GM21576 (cell line): Measurements from ENCODE around the gene ERMARD.

ENCODE experiments used
- ATAC-seq: cut with Tn5 transposase; IDR thresholded peaks from one replicate; pipeline ENCODE4 v1.9.1; 2021; ENCODE audit warnings: mild to moderate bottlenecking, moderate library complexity; ENCODE audit not compliant: unreplicated experiment

The ERMARD gene

DNA sequence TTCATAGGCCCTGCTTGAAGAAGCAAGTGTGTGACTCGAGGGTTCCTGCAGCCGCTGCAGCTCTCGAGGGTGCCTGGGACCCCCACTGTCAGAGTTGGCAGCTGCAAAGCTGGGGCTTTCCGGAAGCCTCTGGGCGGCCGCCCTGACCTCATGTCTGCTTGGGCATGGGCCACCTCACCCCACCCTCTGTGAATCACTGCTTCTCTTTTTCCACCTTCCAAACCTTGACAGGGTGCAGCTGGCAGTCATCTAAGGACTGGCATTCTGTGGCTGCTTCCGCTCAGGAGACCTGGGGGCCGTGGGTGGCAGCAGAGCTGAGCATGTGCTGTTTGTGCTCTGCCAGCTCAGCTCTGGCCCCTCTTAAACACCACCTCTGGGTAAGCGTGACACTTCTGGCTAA lies 32.0 kb downstream of the ERMARD start:
- ATAC-seq: no peak

DNA sequence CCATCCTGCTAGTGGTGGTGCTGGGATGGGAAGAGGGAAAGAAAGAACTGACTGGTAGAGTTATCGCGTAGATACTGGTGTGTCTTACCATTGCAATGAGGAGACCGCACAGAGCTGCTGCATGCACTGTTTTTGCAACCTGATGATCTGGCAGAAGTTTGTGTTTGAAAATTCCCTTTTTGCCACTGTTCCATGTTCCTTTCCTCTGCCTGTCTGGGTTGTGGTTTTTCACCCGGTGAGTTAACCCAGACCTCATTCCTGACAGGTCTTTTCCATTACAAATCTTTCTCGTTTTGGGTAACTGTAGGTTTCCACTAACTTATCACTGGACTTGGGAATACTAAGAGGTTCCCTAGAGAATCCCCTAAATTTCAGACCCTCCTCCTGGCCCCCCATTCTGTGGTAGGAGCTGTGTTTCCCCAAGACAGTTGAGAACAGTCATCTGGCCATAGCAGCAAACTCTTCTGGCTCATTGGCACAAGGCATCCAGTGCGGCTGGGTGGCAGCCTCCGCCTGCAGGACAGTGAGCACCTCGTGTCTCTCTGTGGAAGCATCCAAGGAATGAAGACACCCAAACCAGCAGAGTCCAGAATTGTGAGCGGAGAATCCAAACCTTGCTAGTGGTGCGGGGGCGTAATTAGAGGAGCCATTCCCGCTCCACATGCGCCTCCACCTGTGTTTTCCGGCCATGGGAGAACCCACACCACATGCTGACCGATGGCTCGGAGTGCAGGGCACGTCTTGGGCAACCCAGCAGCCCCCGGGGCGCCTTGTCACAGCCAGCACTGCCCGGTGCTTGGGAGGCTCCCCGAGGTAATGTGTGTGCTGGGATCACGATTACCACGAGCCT lies 32.8 kb downstream of the ERMARD start:
- ATAC-seq: no peak

GRCh38 chr6:169784821-169785340 lies 33.5 kb downstream of the ERMARD start:
- ATAC-seq: no peak

DNA sequence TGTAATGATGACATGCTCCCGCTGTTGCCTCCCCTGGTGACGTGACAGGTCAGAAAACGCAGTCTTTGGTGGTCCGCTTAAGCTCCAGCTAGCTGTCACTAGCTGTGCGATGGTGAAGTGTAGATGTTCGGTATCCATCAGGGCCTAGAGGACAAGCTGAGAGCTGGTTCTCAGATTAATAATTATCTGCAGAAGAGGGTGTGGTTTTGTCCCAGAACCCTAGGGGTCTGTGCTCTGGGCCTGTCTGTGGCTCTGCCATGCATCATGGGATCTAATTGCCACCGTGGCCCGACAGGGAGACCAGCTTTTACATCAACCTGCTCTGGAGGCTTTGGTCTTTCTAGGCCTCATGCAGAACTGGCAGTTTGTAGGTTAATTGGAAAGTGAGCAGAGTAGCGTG lies 34.1 kb downstream of the ERMARD start:
- no peak for ATAC-seq

DNA sequence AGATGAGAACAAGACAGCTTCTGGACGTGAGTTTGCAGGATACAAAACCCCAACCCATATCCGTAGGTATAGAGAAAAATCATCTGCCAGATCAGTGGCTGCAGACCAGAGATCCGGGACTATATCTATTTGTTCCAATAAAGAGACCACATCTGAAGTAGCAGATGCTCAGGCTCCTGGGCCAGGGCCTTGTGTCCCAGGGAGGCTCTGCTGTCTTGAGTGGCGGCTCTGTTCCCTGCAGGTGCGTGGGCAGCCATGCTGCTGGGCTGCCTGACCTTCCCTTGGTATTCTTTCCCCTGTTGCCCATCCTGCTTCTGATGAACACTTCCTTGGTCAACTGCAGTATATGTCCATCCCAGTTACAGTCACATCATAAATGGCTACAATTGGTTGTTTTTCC lies 34.9 kb downstream of the ERMARD start:
- ATAC-seq: no peak

DNA sequence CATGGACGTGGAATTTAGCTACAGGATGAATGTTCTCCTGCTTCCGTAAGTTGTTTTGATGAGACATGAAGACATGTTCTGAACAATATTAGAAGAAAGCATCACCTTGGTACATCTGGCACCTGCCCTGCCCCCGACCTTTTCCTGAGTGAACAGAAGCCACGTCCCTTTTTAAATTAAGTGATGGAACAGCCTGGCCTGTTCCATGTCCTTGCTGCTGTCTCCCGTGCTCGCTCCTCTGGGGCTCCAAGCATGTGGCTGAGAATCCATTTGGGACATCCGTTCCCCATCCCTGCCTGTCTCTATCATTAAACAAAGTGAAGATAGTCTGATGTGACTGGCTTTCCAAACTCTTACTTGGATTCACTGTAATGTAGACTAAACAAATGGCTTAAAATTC lies 36.4 kb downstream of the ERMARD start:
- no peak for ATAC-seq

DNA sequence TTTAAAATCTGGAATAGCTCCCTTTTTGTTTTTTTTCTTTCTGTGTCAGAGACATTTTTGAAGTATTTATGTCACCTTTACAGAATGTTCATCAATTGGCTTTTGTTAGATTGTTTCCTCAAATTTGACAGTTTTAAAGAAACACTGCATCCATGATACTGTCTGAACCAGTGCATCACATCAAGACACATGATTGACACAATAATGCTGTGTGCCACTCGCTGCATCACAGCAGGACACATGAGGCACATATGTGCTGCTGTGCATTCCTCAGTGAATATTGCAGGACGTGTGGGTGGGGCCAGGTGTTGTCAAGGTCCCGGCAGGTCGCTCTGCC lies 37.4 kb downstream of the ERMARD start:
- no peak for ATAC-seq

DNA sequence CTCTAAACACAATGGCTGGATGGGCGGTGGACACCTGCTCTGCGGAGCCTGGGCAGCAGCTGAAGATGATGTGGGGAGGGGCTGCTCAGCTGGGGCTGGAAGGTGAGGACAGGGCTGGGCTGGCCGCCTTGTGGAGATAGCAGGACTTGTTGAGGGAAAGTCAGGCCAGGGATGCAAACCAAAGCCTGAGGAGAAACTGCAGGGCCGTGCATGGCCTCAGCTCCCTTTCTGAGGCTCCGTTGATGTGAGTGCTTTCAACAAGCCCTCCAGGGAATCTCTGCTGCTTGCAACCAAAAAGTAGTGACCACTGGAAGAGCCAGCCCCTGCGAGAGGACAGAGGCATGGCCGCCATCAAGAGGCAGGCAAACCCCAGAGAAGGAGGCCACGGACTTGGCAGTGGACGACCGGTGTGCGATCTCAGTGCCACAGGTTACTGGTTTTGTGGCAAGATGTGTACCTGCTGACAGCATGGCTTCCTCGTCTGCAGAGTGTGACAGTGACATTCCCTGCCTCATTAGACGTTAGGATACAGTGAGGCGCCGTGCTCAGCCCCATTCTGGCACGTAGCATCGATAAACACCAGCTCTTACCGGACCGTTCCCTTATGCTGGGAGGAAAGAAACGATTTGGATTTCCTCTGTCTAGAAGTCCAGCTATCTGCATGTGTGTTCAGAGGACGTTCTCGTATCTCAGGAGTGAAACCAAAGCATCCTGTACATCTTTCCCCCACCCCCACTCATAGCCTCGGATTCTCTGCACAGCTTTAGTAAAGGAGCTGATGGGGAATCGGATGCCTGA lies 37.9 kb downstream of the ERMARD start:
- ATAC-seq: no peak

GRCh38 chr6:169789944-169790927 lies 38.8 kb downstream of the ERMARD start:
- peak; percentile 94 for ATAC-seq

DNA sequence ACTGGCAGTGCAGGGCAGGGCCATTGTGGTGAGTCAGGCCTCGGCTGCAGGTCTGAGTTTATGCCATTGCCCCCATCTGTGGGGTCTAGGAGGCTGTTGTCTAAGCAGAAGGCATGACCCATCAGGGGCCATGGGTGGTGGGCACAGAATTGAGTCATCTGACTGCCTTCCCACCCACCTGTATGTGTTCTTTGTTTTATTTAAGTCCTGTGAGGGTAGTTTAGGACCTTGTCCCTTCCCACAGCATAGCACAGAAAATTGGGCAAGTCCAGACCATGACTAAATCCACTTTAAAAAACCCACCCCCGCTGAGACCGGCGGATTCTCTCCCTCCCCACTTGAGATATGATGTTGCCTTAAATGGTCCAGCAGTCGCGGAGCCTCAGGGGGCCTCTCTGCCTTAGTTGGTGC lies 40.3 kb downstream of the ERMARD start:
- no peak for ATAC-seq

DNA sequence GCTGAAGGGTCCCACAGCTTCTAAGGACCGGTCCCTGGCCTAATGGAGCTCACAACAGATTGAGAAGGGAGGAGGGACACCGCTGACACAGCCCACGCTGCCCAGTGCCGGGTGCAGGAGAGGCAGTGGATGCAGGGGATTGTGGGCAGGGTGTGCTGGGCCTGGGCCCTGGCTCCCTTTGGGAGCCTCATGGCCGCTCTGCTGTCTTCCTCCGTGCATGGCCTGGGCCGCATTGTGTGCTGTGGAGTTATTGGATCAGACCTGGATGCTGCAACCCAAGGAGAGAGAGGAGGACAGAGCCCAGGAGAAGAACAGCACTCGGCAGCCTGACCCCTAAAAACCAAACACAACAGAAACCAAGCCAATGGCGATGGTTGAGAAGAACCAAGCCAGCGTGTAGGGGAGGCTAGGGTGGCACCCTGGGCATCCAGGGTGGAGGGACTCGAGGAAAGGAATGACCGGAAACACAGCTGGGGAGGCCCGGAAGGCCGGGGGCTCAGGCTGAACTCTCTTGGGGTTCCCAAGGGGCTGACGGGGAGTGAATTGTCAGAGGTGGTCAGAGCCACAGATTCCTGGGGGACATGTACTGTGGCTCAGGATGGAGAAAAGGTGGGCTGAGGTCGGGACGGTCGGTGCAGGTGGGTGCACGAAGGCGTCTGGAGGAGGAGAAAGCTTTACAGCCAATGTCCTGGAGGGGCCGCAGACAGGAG lies 41.0 kb downstream of the ERMARD start:
- no peak for ATAC-seq

- ATAC-seq: no peak
Observed at GRCh38 chr6:169793408-169793807, 42.0 kb downstream of the ERMARD start.

GRCh38 chr6:169794317-169795055 lies 43.1 kb downstream of the ERMARD start:
- ATAC-seq: no peak

GRCh38 chr6:169795196-169795595 lies 43.8 kb downstream of the ERMARD start:
- no peak for ATAC-seq

- ATAC-seq: no peak
Observed at GRCh38 chr6:169798764-169799473, 47.5 kb downstream of the ERMARD start.

DNA sequence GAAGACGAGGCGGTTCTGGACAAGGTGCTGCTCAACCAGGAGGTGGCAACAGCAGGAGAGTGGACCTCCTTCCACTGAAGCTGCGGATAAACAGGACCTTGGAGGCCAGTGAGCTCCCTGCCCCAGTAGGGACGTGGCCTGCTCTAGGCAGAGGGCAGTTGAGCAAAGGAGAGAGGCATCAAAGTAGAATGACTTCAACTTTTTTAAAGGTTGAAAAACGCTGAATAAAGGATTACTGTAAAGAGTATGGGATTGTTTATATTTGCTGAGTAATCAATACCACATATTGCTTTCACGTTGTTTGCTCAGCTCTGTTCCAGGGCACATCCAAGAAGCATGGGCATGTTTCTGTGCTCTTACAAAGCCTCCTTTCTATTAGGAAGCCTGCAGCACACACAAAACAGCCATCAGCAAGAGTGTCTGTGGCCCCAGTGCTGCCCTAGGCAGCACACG lies 48.1 kb downstream of the ERMARD start:
- ATAC-seq: no peak

GRCh38 chr6:169800116-169800667 lies 48.8 kb downstream of the ERMARD start:
- no peak for ATAC-seq

DNA sequence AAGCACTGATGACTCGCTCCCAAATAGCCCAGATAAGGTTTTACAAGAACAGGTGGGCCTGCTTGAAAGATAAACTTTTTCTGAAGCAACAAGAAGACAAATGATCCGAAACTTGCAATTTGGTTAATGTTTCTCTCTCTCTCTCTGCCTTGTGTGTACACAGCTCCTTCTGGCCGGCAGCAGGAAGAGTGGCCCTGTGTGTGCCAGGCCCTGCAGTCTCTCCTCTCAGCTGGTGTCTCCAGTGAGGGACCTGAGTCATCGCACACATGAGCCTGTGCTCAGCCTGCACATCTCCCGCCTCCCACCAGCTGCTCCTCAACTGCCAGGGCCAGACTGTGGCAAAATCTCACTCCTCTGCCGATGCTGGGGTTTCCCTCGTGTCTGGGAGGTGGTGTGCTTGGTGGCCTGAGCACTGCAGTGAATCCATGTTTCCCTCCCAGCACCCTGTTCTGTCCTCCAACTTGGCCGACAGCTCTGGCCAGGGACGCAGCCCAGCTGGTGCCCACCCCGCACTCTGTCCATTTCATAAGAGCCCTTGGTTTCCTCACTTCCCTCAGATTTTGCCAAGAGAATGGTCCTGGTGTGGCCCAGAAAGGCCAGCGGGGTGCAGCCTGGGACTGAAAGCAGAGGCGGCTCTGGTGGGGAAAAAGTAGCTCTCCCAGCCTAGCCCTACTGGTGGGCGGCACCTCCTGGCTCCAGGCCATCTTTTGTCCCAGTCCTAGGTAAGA lies 49.4 kb downstream of the ERMARD start:
- ATAC-seq: no peak
